T-helper 2 cell (primary cell): Measurements from ENCODE around the gene GATB.
A peak's percentile ranks its signal among the peaks of the same experiment; 100 is the strongest.

Source experiments
- DNase-seq, 5 experiments: peaks; one replicate each; pipeline versions ENCODE4 v3.0.0 to v3.0.0-alpha.2; 2012 to 2022

Gene GATB

GRCh38 chr4:151692821-151693673 lies 67.8 kb downstream of the GATB start:
- no peak for DNase-seq

GRCh38 chr4:151692443-151692782 lies 68.4 kb downstream of the GATB start:
- no peak for DNase-seq

- DNase-seq: no peak
Observed at GRCh38 chr4:151691639-151692442, 69.0 kb downstream of the GATB start.

- DNase-seq: no peak
Observed at GRCh38 chr4:151690876-151691275, 69.9 kb downstream of the GATB start.

GRCh38 chr4:151690164-151690870 lies 70.5 kb downstream of the GATB start:
- DNase-seq: no peak

GRCh38 chr4:151689211-151689991 lies 71.4 kb downstream of the GATB start:
- no peak for DNase-seq

- DNase-seq: no peak
Observed at GRCh38 chr4:151688785-151689043, 72.1 kb downstream of the GATB start.

- no peak for DNase-seq
Observed at GRCh38 chr4:151688003-151688784, 72.6 kb downstream of the GATB start.

GRCh38 chr4:151687021-151687640 lies 73.7 kb downstream of the GATB start:
- DNase-seq: peak in 1 of 5 experiments; percentile 63

- DNase-seq: no peak
Observed at GRCh38 chr4:151685303-151685702, 75.5 kb downstream of the GATB start.

- DNase-seq: no peak
Observed at GRCh38 chr4:151681085-151681484, 79.7 kb downstream of the GATB start.

- DNase-seq: no peak
Observed at GRCh38 chr4:151679231-151679630, 81.6 kb downstream of the GATB start.

GRCh38 chr4:151678048-151678872 lies 82.5 kb downstream of the GATB start:
- no peak for DNase-seq

- no peak for DNase-seq
Observed at GRCh38 chr4:151677193-151677592, 83.6 kb downstream of the GATB start.

- DNase-seq: no peak
Observed at GRCh38 chr4:151676301-151676700, 84.5 kb downstream of the GATB start.

GRCh38 chr4:151675411-151675971 lies 85.3 kb downstream of the GATB start:
- no peak for DNase-seq

GRCh38 chr4:151674804-151675391 lies 85.9 kb downstream of the GATB start:
- DNase-seq: no peak

GRCh38 chr4:151673908-151674520 lies 86.8 kb downstream of the GATB start:
- no peak for DNase-seq

- no peak for DNase-seq
Observed at GRCh38 chr4:151672996-151673395, 87.8 kb downstream of the GATB start.
